Adrenal gland (tissue), 12 donors: ENCODE data around the gene TCF12. TPM values are rescaled to one million over a fixed set of nuclear protein-coding genes. Genes with fewer than 3 reads are reported as not detected.

Experiments
- DNase-seq, 7 donors: peaks; one replicate each; pipeline ENCODE4 v3.0.0-alpha.2; 2019 to 2020
- H3K27ac ChIP-seq, 5 donors: fragments of 200-600 bp; sonication (generic) in 4 of 5; 1 replicate in 3 of 5; 2 replicates in 2 of 5; pipeline versions ENCODE4 v1.5.1 to v1.8.0; 2016 to 2020; ENCODE audit warnings: mild to moderate bottlenecking in 1 of 5
- H3K27me3 ChIP-seq: fragments of 200-600 bp; 2 replicates; pipeline ENCODE4 v1.8.0; 2021
- H3K36me3 ChIP-seq, 2 donors: fragments of 200-600 bp; replicated peaks in 1 of 2; 1 replicate in 1 of 2; 2 replicates in 1 of 2; pipeline versions ENCODE4 v1.5.1 to v1.8.0; 2018 to 2022
- H3K4me1 ChIP-seq, 2 donors: fragments of 200-600 bp; replicated peaks in 1 of 2; 1 replicate in 1 of 2; 2 replicates in 1 of 2; pipeline versions ENCODE4 v1.5.1 to v1.8.0; 2018 to 2021
- H3K4me3 ChIP-seq, 4 donors: fragments of 200-600 bp; sonication (generic) in 3 of 4; one replicate each; pipeline ENCODE4 v1.5.1; 2016 to 2018
- H3K9me3 ChIP-seq, 3 donors: fragments of 200-600 bp; sonication (generic) in 1 of 3; replicated peaks in 1 of 3; 1 replicate in 2 of 3; 2 replicates in 1 of 3; pipeline versions ENCODE4 v1.5.1 to v1.8.0; 2016 to 2021
- CTCF ChIP-seq, 6 experiments: fragments of 450-650 bp in 4 of 6; fragments of 200-600 bp in 2 of 6; sonication (generic) in 1 of 6; IDR thresholded peaks; 1 replicate in 5 of 6; 2 replicates in 1 of 6; pipeline versions ENCODE4 v1.5.1 to v1.8.0; 2016 to 2021; ENCODE audit warnings: antibody characterized with exemption in 6 of 6, mild to moderate bottlenecking in 2 of 6, moderate library complexity in 1 of 6
- POLR2A ChIP-seq, 2 donors: fragments of 450-650 bp; IDR thresholded peaks; one replicate each; pipeline ENCODE4 v1.6.1; 2017; ENCODE audit warnings: antibody characterized with exemption in 2 of 2, mild to moderate bottlenecking in 2 of 2, moderate library complexity in 1 of 2
- WGBS, 4 donors: extraction: QIAGEN DNeasy Blood & Tissue Kit in 2 of 4; methylation state at CpG; one replicate each; pipeline versions ENCODE4 v1.1.5 to v1.1.7; 2013 to 2017; 5-methylcytosine and 5-hydroxymethylcytosine counted together
- intact Hi-C, 2 donors: fragments of 100-400 bp; cut with DNase I; formaldehyde crosslinking; loops; one replicate each; pipeline versions ENCODE4 v1.14.1 to v1.15.0; 2022 to 2023
- polyA plus RNA-seq, 3 donors: library from polyadenylated mRNA; stranded (reverse); fragments of 200-250 nt in 2 of 3; fragments of 350-450 nt in 1 of 3; fragmentation: Illumina TruSeq in 1 of 3; extraction: RNeasy Lipid Tissue Mini Kit (QIAGEN cat#74804) in 1 of 3; gene quantifications; one replicate each; pipeline ENCODE4 v1.2.3, GENCODE V29; 2013 to 2014
- total RNA-seq, 9 donors: library from RNA; depleted of rRNA in 4 of 9; stranded (reverse); fragments of >200 nt in 4 of 9; fragments of 120-200 nt in 1 of 9; fragmentation: NEBNext Ultra II Directional in 1 of 9; extraction: Animal tissue kit (Norgen Biotek cat#: 25700) in 1 of 9; gene quantifications; one replicate each; pipeline versions ENCODE4 v1.1.0 to v1.2.4, GENCODE V29; 2013 to 2023
- donor health status: healthy with polysubstance abuse.
- donor health status: Bipolar disorder and iron deficiency.
- donor health status: DM: yes; HTN: yes; CAD: no.
- donor health status: DM: no; HTN: no; CAD: no.
- donor health status: DM: no; HTN: no; CAD: no.
- donor health status: DM: yes; HTN: yes; CAD: no.

The TCF12 gene
- total and polyA plus RNA-seq, 12 donors, result 7.6 to 121 (median 75.6) TPM

GRCh38 chr15:56989411-56989924 lies 71.0 kb downstream of the TCF12 start:
- TF ChIP-seq CTCF (IDR thresholded peaks at IDR 0.05) (no peak), POLR2A (IDR thresholded peaks at IDR 0.05) (no peak)
- no peaks in the 10 kb centered on the region for H3K36me3 ChIP-seq
- intact Hi-C loops, result no loop called here
- no peak overlapping the region for H3K27ac ChIP-seq
- peaks cover 11 to 47% of the 10 kb centered on the region in 2 donors for H3K4me1 ChIP-seq
- no peaks in the 10 kb centered on the region for H3K9me3 ChIP-seq
- H3K27me3 ChIP-seq, result no peaks in the 10 kb centered on the region
- DNase-seq, result no peak
- no peak overlapping the region for H3K4me3 ChIP-seq
- 28 to 53% (median 39%) methylated on average over 1 of the region's 1 CpG for WGBS, 4 donors

GRCh38 chr15:56991017-56991416 lies 72.6 kb downstream of the TCF12 start:
- no peak for DNase-seq
- Histone ChIP-seq H3K36me3 (no peaks in the 10 kb centered on the region), H3K27me3 (no peaks in the 10 kb centered on the region), H3K27ac (no peak overlapping the region), H3K4me3 (no peak overlapping the region), H3K4me1 (peaks cover 5 to 40% of the 10 kb centered on the region in 2 donors), H3K9me3 (no peaks in the 10 kb centered on the region)
- WGBS, 4 donors, result 94 to 98% (median 95%) methylated on average over 6 of the region's 6 CpGs
- intact Hi-C loops, result no loop called here
- TF ChIP-seq POLR2A (IDR thresholded peaks at IDR 0.05) (no peak), CTCF (IDR thresholded peaks at IDR 0.05) (no peak)

GRCh38 chr15:56992725-56993124 lies 74.3 kb downstream of the TCF12 start:
- 81 to 93% (median 85%) methylated on average over 3 of the region's 3 CpGs for WGBS, 4 donors
- Histone ChIP-seq H3K4me3 (no peak overlapping the region), H3K27ac (no peak overlapping the region), H3K36me3 (no peaks in the 10 kb centered on the region), H3K27me3 (no peaks in the 10 kb centered on the region), H3K9me3 (no peaks in the 10 kb centered on the region), H3K4me1 (peaks cover 3 to 32% of the 10 kb centered on the region in 2 donors)
- DNase-seq, result no peak
- intact Hi-C loops, result no loop called here
- no peak for TF ChIP-seq POLR2A (IDR thresholded peaks at IDR 0.05)
- TF ChIP-seq CTCF (IDR thresholded peaks at IDR 0.05), result no peak

GRCh38 chr15:56994280-56994679 lies 75.8 kb downstream of the TCF12 start:
- no peak for DNase-seq
- Histone ChIP-seq H3K4me3 (no peak overlapping the region), H3K4me1 (peaks cover 0 to 20% of the 10 kb centered on the region in 2 donors), H3K36me3 (no peaks in the 10 kb centered on the region), H3K27ac (no peak overlapping the region), H3K27me3 (no peaks in the 10 kb centered on the region), H3K9me3 (no peaks in the 10 kb centered on the region)
- TF ChIP-seq CTCF (IDR thresholded peaks at IDR 0.05) (no peak), POLR2A (IDR thresholded peaks at IDR 0.05) (no peak)
- intact Hi-C loops, result no loop called here
